Activated T-cell treated with anti-CD3 and anti-CD28 coated beads for 4 hours (primary cell): ENCODE measurements around the gene ZDHHC11B.
"Not testable (repeated sequence)": the region's sequence is repeated elsewhere in the genome, so short reads cannot be mapped to it uniquely, and the experiment has no call there.

Experiments
- DNase-seq: peaks from one replicate; pipeline ENCODE4 v3.0.0-alpha.2; 2020

The ZDHHC11B gene

GRCh38 chr5:751992-752391 lies 32.5 kb downstream of the ZDHHC11B start:
- DNase-seq: not testable (repeated sequence)

- no peak for DNase-seq
Observed at GRCh38 chr5:751496-751895, 33.0 kb downstream of the ZDHHC11B start.

GRCh38 chr5:750226-750625 lies 34.3 kb downstream of the ZDHHC11B start:
- not testable (repeated sequence) for DNase-seq

- DNase-seq: no peak
Observed at GRCh38 chr5:749101-749670, 35.3 kb downstream of the ZDHHC11B start.

- DNase-seq: not testable (repeated sequence)
Observed at GRCh38 chr5:748011-748980, 36.2 kb downstream of the ZDHHC11B start.

GRCh38 chr5:747303-747844 lies 37.2 kb downstream of the ZDHHC11B start:
- not testable (repeated sequence) for DNase-seq

GRCh38 chr5:746258-746761 lies 38.2 kb downstream of the ZDHHC11B start:
- DNase-seq: no peak

- not testable (repeated sequence) for DNase-seq
Observed at GRCh38 chr5:745272-746142, 39.0 kb downstream of the ZDHHC11B start.

GRCh38 chr5:743696-744404 lies 40.7 kb downstream of the ZDHHC11B start:
- DNase-seq: not testable (repeated sequence)

GRCh38 chr5:742276-742675 lies 42.3 kb downstream of the ZDHHC11B start:
- DNase-seq: not testable (repeated sequence)

- not testable (repeated sequence) for DNase-seq
Observed at GRCh38 chr5:734145-734544, 50.4 kb downstream of the ZDHHC11B start.

GRCh38 chr5:732754-733454 lies 51.6 kb downstream of the ZDHHC11B start:
- not testable (repeated sequence) for DNase-seq

- DNase-seq: not testable (repeated sequence)
Observed at GRCh38 chr5:729225-729624, 55.3 kb downstream of the ZDHHC11B start.

GRCh38 chr5:727087-727486 lies 57.4 kb downstream of the ZDHHC11B start:
- DNase-seq: not testable (repeated sequence)

- DNase-seq: not testable (repeated sequence)
Observed at GRCh38 chr5:723865-724264, 60.7 kb downstream of the ZDHHC11B start.

- not testable (repeated sequence) for DNase-seq
Observed at GRCh38 chr5:723309-723708, 61.2 kb downstream of the ZDHHC11B start.

- DNase-seq: not testable (repeated sequence)
Observed at GRCh38 chr5:719379-719778, 65.2 kb downstream of the ZDHHC11B start.

- no peak for DNase-seq
Observed at GRCh38 chr5:717143-717542, 67.4 kb downstream of the ZDHHC11B start.

- not testable (repeated sequence) for DNase-seq
Observed at GRCh38 chr5:716740-717139, 67.8 kb downstream of the ZDHHC11B start.

GRCh38 chr5:715636-716035 lies 68.9 kb downstream of the ZDHHC11B start:
- not testable (repeated sequence) for DNase-seq
